Heart left ventricle (tissue), 16 donors: ENCODE data around the gene FAHD1. TPM values are rescaled to one million over a fixed set of nuclear protein-coding genes. Genes with fewer than 3 reads are reported as not detected.
A peak's percentile ranks its signal among the peaks of the same experiment; 100 is the strongest.

Experiments
- ATAC-seq, 4 donors: fragments of 200-7000 bp; cut with Tn5 transposase; one replicate each; pipeline ENCODE4 v1.9.1; 2020 to 2022; ENCODE audit warnings: moderate library complexity in 4 of 4, mild to moderate bottlenecking in 3 of 4, moderate number of reproducible peaks in 1 of 4
- DNase-seq, 5 donors: peaks; one replicate each; pipeline ENCODE4 v3.0.0-alpha.2; 2020
- H3K27ac ChIP-seq, 12 donors: fragments of 200-600 bp; sonication (generic) in 4 of 12; one replicate each; pipeline versions ENCODE4 v1.5.0 to v1.8.0; 2016 to 2022; ENCODE audit warnings: mild to moderate bottlenecking in 2 of 12
- H3K27me3 ChIP-seq, 9 donors: fragments of 200-600 bp; sonication (generic) in 2 of 9; one replicate each; pipeline versions ENCODE4 v1.5.1 to v1.8.0; 2016 to 2022; ENCODE audit warnings: mild to moderate bottlenecking in 3 of 9
- H3K36me3 ChIP-seq, 9 donors: fragments of 200-600 bp; sonication (generic) in 2 of 9; one replicate each; pipeline versions ENCODE4 v1.5.0 to v1.8.0; 2018 to 2022; ENCODE audit warnings: mild to moderate bottlenecking in 2 of 9
- H3K4me1 ChIP-seq, 12 donors: fragments of 200-600 bp; sonication (generic) in 4 of 12; one replicate each; pipeline versions ENCODE4 v1.5.0 to v1.8.0; 2016 to 2022; ENCODE audit warnings: mild to moderate bottlenecking in 3 of 12
- H3K4me3 ChIP-seq, 12 donors: fragments of 200-600 bp; sonication (generic) in 4 of 12; one replicate each; pipeline versions ENCODE4 v1.5.0 to v1.8.0; 2017 to 2022; ENCODE audit warnings: mild to moderate bottlenecking in 9 of 12, moderate library complexity in 4 of 12
- H3K9me3 ChIP-seq, 12 donors: fragments of 200-600 bp; sonication (generic) in 4 of 12; one replicate each; pipeline versions ENCODE4 v1.5.0 to v1.8.0; 2016 to 2022; ENCODE audit warnings: mild to moderate bottlenecking in 1 of 12
- POLR2A ChIP-seq, 2 donors: fragments of 450-650 bp; IDR thresholded peaks; one replicate each; pipeline ENCODE4 v1.6.1; 2017; ENCODE audit warnings: antibody characterized with exemption in 2 of 2, mild to moderate bottlenecking in 2 of 2, moderate library complexity in 2 of 2
- WGBS, 4 donors: extraction: QIAGEN DNeasy Blood & Tissue Kit in 2 of 4; methylation state at CpG; one replicate each; pipeline versions ENCODE4 v1.1.5 to v1.1.7; 2013 to 2018; 5-methylcytosine and 5-hydroxymethylcytosine counted together
- intact Hi-C, 10 donors: fragments of 100-400 bp; cut with DNase I; formaldehyde crosslinking; loops; one replicate each; pipeline versions ENCODE4 v1.11.1 to v1.14.2; 2022
- polyA plus RNA-seq, 2 donors: library from polyadenylated mRNA; stranded (reverse); fragments of 200-250 nt; gene quantifications; one replicate each; pipeline ENCODE4 v1.2.3, GENCODE V29; 2013
- total RNA-seq, 9 donors: library from RNA; depleted of rRNA in 2 of 9; stranded (reverse); fragments of >200 nt in 2 of 9; fragmentation: NEBNext Ultra II Directional in 3 of 9; extraction: Animal tissue kit (Norgen Biotek cat#: 25700) in 3 of 9; gene quantifications; one replicate each; pipeline versions ENCODE4 v1.1.0 to v1.2.4, GENCODE V29; 2016 to 2023
- TF ChIP-seq, protein P1 (sequence below), 12 donors: fragments of 200-600 bp; sonication (generic) in 4 of 12; IDR thresholded peaks; one replicate each; pipeline versions ENCODE4 v1.5.0 to v1.8.0; 2018 to 2022; ENCODE audit warnings: antibody characterized with exemption in 12 of 12, mild to moderate bottlenecking in 5 of 12
- donor health status: ischemic (EF 13 %, LVEDD 7.1; RV severe dilation, severe dysfunction).
- donor health status: healthy with polysubstance abuse.
- donor health status: DM: no; HTN: yes; CAD: no.
- donor health status: DM: no; HTN: no; CAD: no.
- donor health status: ischemic (EF 25% LVEDD 6.9; RV normal size, moderate dysfunction).
- donor health status: ischemic (EF 25% LVEDD 5.7; RV mildly dilated, moderate dysfunction).
- donor health status: healthy.
- donor health status: DM: yes; HTN: yes; CAD: no.
- donor health status: ischemic (EF 35%, LVEDD 5.7; RV mildly dilated, moderate dysfunction).
- donor health status: nonischemic (EF 11% LVEDD 7.7; RV severe dilation, severe dysfunction).
- donor health status: DM: yes; HTN: yes; CAD: no.
- donor health status: PGD.
- donor health status: ischemic (EF 29% LVEDD 5.4; RV normal size, mild dysfunction).
- donor health status: nonischemic (EF 23%, LVEDD 6.1; RV moderate dilation, normal function).

The FAHD1 gene
- total and polyA plus RNA-seq, 11 donors: 19.2 to 83.8 (median 32.9) TPM

DNA sequence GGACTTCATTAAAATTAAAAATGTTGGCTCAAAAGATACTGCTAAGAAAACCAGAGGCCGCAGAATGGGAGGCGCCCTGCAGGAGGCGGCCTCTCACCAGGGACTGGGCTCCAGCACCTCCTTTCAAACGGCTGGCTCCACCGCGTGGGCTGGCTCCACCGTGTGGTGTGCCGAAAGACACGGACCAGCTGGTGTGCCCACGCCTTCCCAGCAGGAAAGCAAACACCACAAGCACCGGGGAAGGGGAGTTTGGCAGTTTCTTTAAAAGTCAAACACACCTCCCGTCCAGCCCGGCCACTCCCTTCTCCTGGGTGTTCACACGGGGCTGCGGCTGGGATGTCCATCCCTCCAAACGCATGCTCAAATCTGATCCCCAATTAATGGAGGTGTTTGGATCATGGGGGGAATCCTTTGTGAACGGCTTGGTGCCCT lies 14.3 kb upstream of the FAHD1 start:
- Histone ChIP-seq H3K36me3 (peaks cover 0 to 77% (median 63%) of the 10 kb centered on the region in 9 donors), H3K9me3 (no peaks in the 10 kb centered on the region), H3K27ac (no peak overlapping the region), H3K4me1 (peaks cover 0 to 6% (median 0%) of the 10 kb centered on the region in 12 donors), H3K27me3 (no peaks in the 10 kb centered on the region), H3K4me3 (no peak overlapping the region)
- TF ChIP-seq, protein P1, sequence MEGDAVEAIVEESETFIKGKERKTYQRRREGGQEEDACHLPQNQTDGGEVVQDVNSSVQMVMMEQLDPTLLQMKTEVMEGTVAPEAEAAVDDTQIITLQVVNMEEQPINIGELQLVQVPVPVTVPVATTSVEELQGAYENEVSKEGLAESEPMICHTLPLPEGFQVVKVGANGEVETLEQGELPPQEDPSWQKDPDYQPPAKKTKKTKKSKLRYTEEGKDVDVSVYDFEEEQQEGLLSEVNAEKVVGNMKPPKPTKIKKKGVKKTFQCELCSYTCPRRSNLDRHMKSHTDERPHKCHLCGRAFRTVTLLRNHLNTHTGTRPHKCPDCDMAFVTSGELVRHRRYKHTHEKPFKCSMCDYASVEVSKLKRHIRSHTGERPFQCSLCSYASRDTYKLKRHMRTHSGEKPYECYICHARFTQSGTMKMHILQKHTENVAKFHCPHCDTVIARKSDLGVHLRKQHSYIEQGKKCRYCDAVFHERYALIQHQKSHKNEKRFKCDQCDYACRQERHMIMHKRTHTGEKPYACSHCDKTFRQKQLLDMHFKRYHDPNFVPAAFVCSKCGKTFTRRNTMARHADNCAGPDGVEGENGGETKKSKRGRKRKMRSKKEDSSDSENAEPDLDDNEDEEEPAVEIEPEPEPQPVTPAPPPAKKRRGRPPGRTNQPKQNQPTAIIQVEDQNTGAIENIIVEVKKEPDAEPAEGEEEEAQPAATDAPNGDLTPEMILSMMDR (IDR thresholded peaks at IDR 0.05): peak in 11 of 12 donors; percentile 18 to 58 (median 36)
- no peak for TF ChIP-seq POLR2A (IDR thresholded peaks at IDR 0.05)
- 31 to 46% (median 37%) methylated on average over 15 to 17 of the region's 17 CpGs for WGBS, 4 donors
- peak in 4 of 5 donors; percentile 61 to 85 (median 69) for DNase-seq
- ATAC-seq: peak; percentile 61 to 91 (median 82)
- intact Hi-C loops: no loop called here

DNA sequence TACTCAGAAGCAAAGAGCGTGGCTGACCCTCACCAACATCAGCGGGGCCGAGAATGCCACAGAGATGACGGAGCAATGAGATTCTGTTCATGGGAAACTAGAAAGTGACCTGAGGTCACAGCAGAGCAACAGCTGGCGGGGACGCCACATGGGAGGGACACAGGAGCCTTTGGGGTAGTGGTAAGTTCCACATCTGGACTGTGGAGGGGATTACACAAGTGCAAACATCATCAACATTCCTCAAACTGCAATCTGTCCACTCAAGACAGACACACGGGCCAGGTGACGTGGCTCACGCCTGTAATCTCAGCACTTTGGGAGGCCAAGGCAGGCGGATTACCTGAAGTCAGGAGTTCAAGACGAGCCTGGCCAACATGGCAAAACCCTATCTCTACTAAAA lies 11.5 kb upstream of the FAHD1 start:
- no peak for TF ChIP-seq POLR2A (IDR thresholded peaks at IDR 0.05)
- TF ChIP-seq, protein P1 (IDR thresholded peaks at IDR 0.05): no peak
- WGBS, 4 donors: 86 to 93% (median 91%) methylated on average over 11 of the region's 11 CpGs
- H3K36me3 ChIP-seq: peaks cover 0 to 78% (median 55%) of the 10 kb centered on the region in 9 donors
- peak in 1 of 4 donors; percentile 51 for ATAC-seq
- peak in 1 of 5 donors; percentile 58 for DNase-seq
- H3K27ac ChIP-seq: no peak overlapping the region
- no peaks in the 10 kb centered on the region for H3K9me3 ChIP-seq
- peaks cover 0 to 6% (median 0%) of the 10 kb centered on the region in 12 donors for H3K4me1 ChIP-seq
- H3K27me3 ChIP-seq: no peaks in the 10 kb centered on the region
- H3K4me3 ChIP-seq: no peak overlapping the region
- intact Hi-C loops: no loop called here

DNA sequence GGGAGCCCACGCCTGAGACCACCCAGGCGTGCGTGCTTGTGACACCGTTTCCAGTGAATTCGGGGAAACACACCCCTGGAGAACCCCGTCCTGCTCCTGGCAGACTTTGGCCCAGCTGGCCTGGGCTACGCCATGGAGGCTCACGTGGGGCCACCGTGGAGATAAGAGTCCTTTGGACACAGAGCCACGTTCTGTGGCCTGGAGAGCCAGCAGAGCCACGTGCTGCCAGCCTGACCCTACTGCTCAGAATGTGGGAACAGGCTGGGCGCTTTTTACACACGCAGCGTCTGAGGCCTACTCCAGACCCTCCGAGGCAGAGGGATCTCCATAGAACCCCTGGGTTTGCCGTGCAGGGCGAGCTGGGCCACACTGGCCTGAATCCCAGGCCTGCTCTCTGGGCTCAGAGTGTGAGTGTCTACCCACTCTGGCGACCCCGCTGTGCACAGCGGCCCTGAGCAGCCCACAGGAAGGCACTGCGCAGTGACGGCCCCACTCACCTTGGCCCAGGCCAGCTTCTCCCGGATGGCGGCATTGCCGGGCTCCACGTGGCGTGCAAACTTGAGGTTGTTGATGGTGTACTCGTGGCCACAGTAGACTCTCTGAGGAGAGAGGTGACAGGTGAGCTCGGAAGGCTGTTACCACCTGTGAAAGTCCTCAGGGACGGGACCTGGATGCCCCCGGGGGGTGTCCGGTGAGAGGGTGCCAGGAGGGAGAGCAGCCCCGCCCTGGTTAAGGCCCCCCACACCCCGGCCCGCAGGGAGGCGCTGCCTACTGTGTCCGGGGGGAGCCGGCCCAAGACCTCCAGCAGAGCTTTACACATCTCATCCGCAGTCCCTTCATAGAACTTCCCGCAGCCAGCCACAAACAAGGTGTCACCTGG lies 10.4 kb upstream of the FAHD1 start:
- 93 to 95% (median 94%) methylated on average over 34 to 40 of the region's 40 CpGs for WGBS, 4 donors
- H3K4me1 ChIP-seq: peaks cover 0 to 6% (median 0%) of the 10 kb centered on the region in 12 donors
- H3K27me3 ChIP-seq: no peaks in the 10 kb centered on the region
- no peak overlapping the region for H3K4me3 ChIP-seq
- no peak overlapping the region for H3K27ac ChIP-seq
- peaks cover 0 to 83% (median 64%) of the 10 kb centered on the region in 9 donors for H3K36me3 ChIP-seq
- no peaks in the 10 kb centered on the region for H3K9me3 ChIP-seq
- intact Hi-C loops: no loop called here
- ATAC-seq: no peak
- no peak for DNase-seq
- TF ChIP-seq, protein P1 (IDR thresholded peaks at IDR 0.05): no peak
- TF ChIP-seq POLR2A (IDR thresholded peaks at IDR 0.05): no peak

DNA sequence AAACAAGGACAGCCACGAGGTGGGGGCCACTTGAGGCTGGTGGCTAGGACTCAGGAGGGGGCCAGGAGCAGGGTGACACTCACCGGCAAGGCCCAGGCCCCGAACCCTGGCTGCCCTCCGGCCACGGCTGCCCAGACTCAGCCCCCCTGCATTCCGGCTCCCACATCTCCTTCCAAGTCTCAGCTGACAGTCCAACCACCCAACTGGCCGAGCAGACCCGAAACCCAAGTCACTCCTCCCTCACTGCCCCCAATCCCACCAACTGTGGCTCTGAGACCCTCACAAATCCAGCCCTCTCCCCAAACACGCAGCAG lies 9.8 kb upstream of the FAHD1 start:
- peaks cover 0 to 6% (median 0%) of the 10 kb centered on the region in 12 donors for H3K4me1 ChIP-seq

More for the DNA sequence above, 9.8 kb upstream of the FAHD1 start:
- 92 to 96% (median 95%) methylated on average over 7 to 9 of the region's 9 CpGs for WGBS, 4 donors
- Histone ChIP-seq H3K27ac (no peak overlapping the region), H3K9me3 (no peaks in the 10 kb centered on the region), H3K27me3 (no peaks in the 10 kb centered on the region), H3K36me3 (peaks cover 0 to 89% (median 70%) of the 10 kb centered on the region in 9 donors), H3K4me3 (no peak overlapping the region)
- no peak for TF ChIP-seq POLR2A (IDR thresholded peaks at IDR 0.05)
- TF ChIP-seq, protein P1 (IDR thresholded peaks at IDR 0.05): no peak
- no peak for ATAC-seq
- intact Hi-C loops: no loop called here
- DNase-seq: no peak
